GM12875 (cell line): ENCODE results near the gene MYO7A.

ENCODE experiments used
- H3K4me3 ChIP-seq: one replicate; pipeline ENCODE4 v1.5.1; 2011; ENCODE audit warnings: low read depth, low read length, control low read depth
- CTCF ChIP-seq: IDR thresholded peaks from 2 replicates; pipeline ENCODE4 v1.5.1; 2011; ENCODE audit warnings: low read depth, mild to moderate bottlenecking, control low read depth, inconsistent platforms, low read length, moderate library complexity, borderline replicate concordance; ENCODE audit not compliant: insufficient read depth

MYO7A gene

GRCh38 chr11:77124041-77124440 lies 4.0 kb upstream of the MYO7A start:
- no peak overlapping the region for H3K4me3 ChIP-seq
- no peak for TF ChIP-seq CTCF

GRCh38 chr11:77124488-77124887 lies 3.6 kb upstream of the MYO7A start:
- no peak for TF ChIP-seq CTCF
- H3K4me3 ChIP-seq: no peak overlapping the region

- no peak overlapping the region for H3K4me3 ChIP-seq
- no peak for TF ChIP-seq CTCF
Measured at GRCh38 chr11:77125191-77125590, 2.9 kb upstream of the MYO7A start.

GRCh38 chr11:77125695-77126094 lies 2.4 kb upstream of the MYO7A start:
- H3K4me3 ChIP-seq: no peak overlapping the region
- no peak for TF ChIP-seq CTCF

GRCh38 chr11:77126156-77126775 lies 1.8 kb upstream of the MYO7A start:
- H3K4me3 ChIP-seq: no peak overlapping the region
- no peak for TF ChIP-seq CTCF

GRCh38 chr11:77126861-77127234 lies 1.2 kb upstream of the MYO7A start:
- no peak for TF ChIP-seq CTCF
- H3K4me3 ChIP-seq: no peak overlapping the region

- TF ChIP-seq CTCF: peak; percentile 99
- peak overlapping the region; percentile 17 for H3K4me3 ChIP-seq
Measured at GRCh38 chr11:77127235-77127911, 673 bp upstream of the MYO7A start.
